ENCODE results near the gene HLA-F.

HLA-F gene

GRCh38 chr6:29727637-29728036 lies 4.4 kb downstream of the HLA-F start:
- no peak for DNase-seq (ENCODE audit: low read depth)

DNA sequence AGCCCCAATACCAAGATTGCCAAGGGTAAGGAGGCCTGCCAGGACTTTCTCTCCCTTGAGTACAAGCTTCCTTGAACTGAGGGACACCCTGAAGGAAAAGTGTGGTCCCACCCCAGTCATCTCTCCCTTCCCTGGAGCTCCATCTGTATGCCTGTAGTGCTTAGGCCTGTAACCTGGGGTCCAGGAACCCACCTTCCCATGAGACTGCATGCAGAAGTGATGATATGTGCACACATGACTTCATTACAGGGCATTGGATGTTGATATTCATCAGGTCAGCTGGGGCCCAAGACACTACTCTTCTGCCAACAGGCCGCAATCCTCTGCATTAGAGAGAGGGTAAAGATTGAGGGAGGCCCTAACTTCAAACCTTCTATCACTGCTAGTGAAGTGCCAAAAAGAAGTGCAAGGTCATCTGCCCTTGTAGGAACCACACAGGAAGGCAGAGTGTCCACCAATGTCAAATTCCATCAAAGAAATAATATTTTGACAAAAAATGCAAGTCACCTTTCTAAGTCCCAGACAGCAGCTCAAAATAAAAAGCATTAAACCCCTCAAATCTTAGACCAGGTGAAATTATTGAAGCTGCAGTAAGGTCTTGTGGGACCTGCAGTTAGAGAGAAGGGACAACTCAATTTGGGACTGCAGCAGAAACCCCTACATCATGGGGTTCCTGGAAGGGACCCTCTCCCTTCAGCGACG lies 5.1 kb downstream of the HLA-F start:
- no peak overlapping the region for H3K4me3 ChIP-seq (ENCODE audit: low read depth, low read length)
- TF ChIP-seq, protein P1, sequence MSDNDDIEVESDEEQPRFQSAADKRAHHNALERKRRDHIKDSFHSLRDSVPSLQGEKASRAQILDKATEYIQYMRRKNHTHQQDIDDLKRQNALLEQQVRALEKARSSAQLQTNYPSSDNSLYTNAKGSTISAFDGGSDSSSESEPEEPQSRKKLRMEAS (IDR thresholded peaks at IDR 0.05; ENCODE audit: low read depth, low read length): no peak
- TF ChIP-seq POLR2A (IDR thresholded peaks at IDR 0.05; ENCODE audit: extremely low read depth, insufficient read length) (no peak), MYC (IDR thresholded peaks at IDR 0.05; ENCODE audit: low read depth, low read length) (no peak)
- no peak for DNase-seq (ENCODE audit: low read depth)

More at GRCh38 chr6:29727637-29728036, 4.4 kb downstream of the HLA-F start:
- H3K4me3 ChIP-seq (ENCODE audit: low read depth, low read length): no peak overlapping the region
- TF ChIP-seq CTCF (IDR thresholded peaks at IDR 0.05; ENCODE audit: low read depth, low read length) (no peak), MYC (IDR thresholded peaks at IDR 0.05; ENCODE audit: low read depth, low read length) (no peak), POLR2A (IDR thresholded peaks at IDR 0.05; ENCODE audit: extremely low read depth, insufficient read length) (no peak)
- TF ChIP-seq, protein P1 (IDR thresholded peaks at IDR 0.05; ENCODE audit: low read depth, low read length): no peak

DNA sequence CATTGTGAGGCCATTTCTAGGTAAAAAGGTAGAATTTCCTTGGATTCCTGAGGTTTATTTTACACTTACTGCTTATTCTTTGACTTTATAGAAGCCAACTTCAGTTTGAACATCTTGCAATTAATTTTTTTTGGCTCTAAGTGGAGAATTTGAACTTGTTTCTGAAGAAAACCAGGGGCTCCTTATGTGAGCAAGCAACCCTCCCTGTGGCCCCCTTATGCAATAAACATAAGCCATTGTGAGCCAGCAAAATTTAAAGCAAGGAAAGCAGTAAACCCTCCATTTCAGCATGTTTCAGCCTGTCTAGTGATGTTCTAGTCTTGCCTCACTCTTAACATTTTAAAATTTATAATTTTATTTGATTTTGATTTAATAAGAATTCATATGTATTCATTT lies 5.6 kb downstream of the HLA-F start:
- TF ChIP-seq MYC (IDR thresholded peaks at IDR 0.05; ENCODE audit: low read depth, low read length) (no peak), CTCF (IDR thresholded peaks at IDR 0.05; ENCODE audit: low read depth, low read length) (no peak), POLR2A (IDR thresholded peaks at IDR 0.05; ENCODE audit: extremely low read depth, insufficient read length) (no peak)
- TF ChIP-seq, protein P1 (IDR thresholded peaks at IDR 0.05; ENCODE audit: low read depth, low read length): no peak
- DNase-seq (ENCODE audit: low read depth): no peak
- H3K4me3 ChIP-seq (ENCODE audit: low read depth, low read length): no peak overlapping the region

- TF ChIP-seq POLR2A (IDR thresholded peaks at IDR 0.05; ENCODE audit: extremely low read depth, insufficient read length): no peak
- no peak for TF ChIP-seq CTCF (IDR thresholded peaks at IDR 0.05; ENCODE audit: low read depth, low read length)
- DNase-seq (ENCODE audit: low read depth): no peak
- H3K4me3 ChIP-seq (ENCODE audit: low read depth, low read length): no peak overlapping the region
Observed at GRCh38 chr6:29729774-29730328, 6.6 kb downstream of the HLA-F start.

DNA sequence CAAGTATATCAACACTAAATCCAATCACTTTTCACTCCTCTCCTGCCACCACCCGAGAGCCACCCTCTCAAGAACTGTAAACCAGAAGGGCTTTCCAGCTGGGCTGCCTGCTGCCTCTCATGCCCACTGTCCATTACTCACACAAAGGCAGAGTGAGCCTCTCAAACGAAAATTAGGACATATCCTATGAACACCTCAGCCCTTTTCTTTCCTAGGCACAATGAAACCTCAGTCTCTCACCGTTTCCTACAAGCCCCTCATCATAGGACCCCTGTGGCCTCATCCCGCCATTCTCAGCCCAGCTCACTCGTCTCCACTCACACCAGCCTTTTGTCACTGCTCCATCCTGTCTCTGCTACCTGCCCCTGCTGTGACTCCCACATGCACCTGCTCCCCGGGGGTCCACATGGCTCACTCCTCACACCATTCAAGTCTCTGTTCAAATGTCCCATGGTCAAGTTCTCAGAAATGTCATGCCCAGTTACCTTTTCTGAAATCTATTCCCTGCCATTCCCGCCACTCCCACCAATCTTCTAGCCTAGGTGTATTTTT lies 7.4 kb downstream of the HLA-F start:
- TF ChIP-seq CTCF (IDR thresholded peaks at IDR 0.05; ENCODE audit: low read depth, low read length) (no peak), MYC (IDR thresholded peaks at IDR 0.05; ENCODE audit: low read depth, low read length) (no peak), POLR2A (IDR thresholded peaks at IDR 0.05; ENCODE audit: extremely low read depth, insufficient read length) (no peak)
- TF ChIP-seq, protein P1 (IDR thresholded peaks at IDR 0.05; ENCODE audit: low read depth, low read length): no peak
- DNase-seq (ENCODE audit: low read depth): no peak
- no peak overlapping the region for H3K4me3 ChIP-seq (ENCODE audit: low read depth, low read length)

DNA sequence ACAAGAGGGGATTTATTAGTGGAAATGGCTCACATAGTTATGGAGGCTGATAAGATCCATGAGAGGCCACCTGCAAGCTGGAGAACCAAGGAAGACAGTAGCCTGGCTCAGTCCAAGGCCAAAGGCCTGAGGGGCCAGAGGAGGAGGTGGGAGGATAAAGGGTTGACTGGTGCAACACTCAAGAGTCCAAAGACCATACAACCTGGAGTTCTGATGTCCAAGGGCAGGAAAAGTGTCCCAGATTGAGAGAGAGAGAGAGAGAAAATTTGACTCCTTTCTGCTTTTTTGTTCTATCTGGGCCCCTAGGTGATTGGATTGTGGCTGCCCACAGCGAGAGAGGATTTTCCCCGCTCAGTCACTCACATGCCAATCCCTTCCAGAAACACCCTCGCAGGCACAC lies 8.0 kb downstream of the HLA-F start:
- H3K4me3 ChIP-seq (ENCODE audit: low read depth, low read length): no peak overlapping the region
- TF ChIP-seq MYC (IDR thresholded peaks at IDR 0.05; ENCODE audit: low read depth, low read length) (no peak), CTCF (IDR thresholded peaks at IDR 0.05; ENCODE audit: low read depth, low read length) (no peak), POLR2A (IDR thresholded peaks at IDR 0.05; ENCODE audit: extremely low read depth, insufficient read length) (no peak)
- TF ChIP-seq, protein P1 (IDR thresholded peaks at IDR 0.05; ENCODE audit: low read depth, low read length): no peak
- DNase-seq (ENCODE audit: low read depth): no peak
